Neural progenitor cell (in vitro differentiated cells): ENCODE data around the gene TAF6.

Experiments
- CTCF ChIP-seq: fragments of 200-600 bp; sonication (generic); IDR thresholded peaks from 2 replicates; pipeline ENCODE4 v1.5.1; 2017; ENCODE audit warnings: antibody characterized with exemption, mild to moderate bottlenecking
- EZH2 ChIP-seq: fragments of 200-600 bp; sonication (generic); IDR thresholded peaks from 2 replicates; pipeline ENCODE4 v1.6.1; 2017; ENCODE audit warnings: antibody characterized with exemption, mild to moderate bottlenecking, moderate library complexity

GRCh38 chr7:100065452-100066186 is 53.5 kb downstream of the TAF6 start:
- TF ChIP-seq CTCF (no peak), EZH2 (no peak)
